DOHH2 (cell line): Measurements from ENCODE around the gene POGLUT2.

Source experiments
- H3F3A ChIP-seq: fragments of 200-600 bp; sonication (generic), shearing (Covaris generic); 2 replicates; pipeline ENCODE4 v1.6.0; 2016; ENCODE audit warnings: antibody characterized with exemption, mild to moderate bottlenecking; ENCODE audit not compliant: control insufficient read depth, insufficient read depth
- H3K27ac ChIP-seq: fragments of 200-600 bp; sonication (generic); 2 replicates; pipeline ENCODE4 v1.5.1; 2014; ENCODE audit warnings: low read depth, mild to moderate bottlenecking, low read length, moderate library complexity
- H3K27me3 ChIP-seq: fragments of 200-600 bp; sonication (generic); 2 replicates; pipeline ENCODE4 v1.6.1; 2014; ENCODE audit warnings: mild to moderate bottlenecking, low read length, mixed read lengths; ENCODE audit not compliant: control insufficient read depth
- H3K36me3 ChIP-seq: fragments of 200-600 bp; sonication (generic); 2 replicates; pipeline ENCODE4 v1.6.1; 2014; ENCODE audit warnings: mild to moderate bottlenecking, low read length, moderate library complexity, mixed read lengths; ENCODE audit not compliant: control insufficient read depth
- H3K4me1 ChIP-seq: fragments of 200-600 bp; sonication (generic); 2 replicates; pipeline ENCODE4 v1.6.1; 2014; ENCODE audit warnings: mild to moderate bottlenecking, low read length, mixed read lengths; ENCODE audit not compliant: control insufficient read depth
- H3K4me2 ChIP-seq: fragments of 200-600 bp; sonication (generic); 2 replicates; pipeline ENCODE4 v1.6.0; 2014; ENCODE audit warnings: mild to moderate bottlenecking, low read length, moderate library complexity
- H3K4me3 ChIP-seq: fragments of 200-600 bp; sonication (generic); 2 replicates; pipeline ENCODE4 v1.5.1; 2014; ENCODE audit warnings: mild to moderate bottlenecking, low read length, mixed read lengths
- H3K79me2 ChIP-seq: fragments of 200-600 bp; sonication (generic); 2 replicates; pipeline ENCODE4 v1.6.1; 2014; ENCODE audit warnings: mild to moderate bottlenecking, low read length, mixed read lengths; ENCODE audit not compliant: control insufficient read depth
- H3K9me2 ChIP-seq: fragments of 200-600 bp; sonication (generic); replicated peaks from 2 replicates; pipeline ENCODE4 v1.6.1; 2014; ENCODE audit warnings: mild to moderate bottlenecking, low read length, mixed read lengths; ENCODE audit not compliant: control insufficient read depth
- H3K9me3 ChIP-seq: fragments of 200-600 bp; sonication (generic); 2 replicates; pipeline ENCODE4 v1.6.1; 2014; ENCODE audit warnings: antibody characterized with exemption, low read length, mixed read lengths; ENCODE audit not compliant: control insufficient read depth, insufficient read depth
- H4K20me1 ChIP-seq: fragments of 200-600 bp; sonication (generic); 2 replicates; pipeline ENCODE4 v1.6.0; 2014; ENCODE audit warnings: low read depth, mild to moderate bottlenecking, antibody characterized with exemption, low read length, moderate library complexity; ENCODE audit not compliant: control insufficient read depth, insufficient read depth
- CTCF ChIP-seq: fragments of 200-600 bp; sonication (generic); IDR thresholded peaks from one replicate; pipeline ENCODE4 v1.5.1; 2014; ENCODE audit warnings: antibody characterized with exemption, mild to moderate bottlenecking, low read depth, low read length; ENCODE audit not compliant: poor library complexity, severe bottlenecking
- EZH2phosphoT487 ChIP-seq: fragments of 200-600 bp; sonication (generic); IDR thresholded peaks from 2 replicates; pipeline ENCODE4 v1.6.1; 2017; ENCODE audit warnings: borderline replicate concordance, mild to moderate bottlenecking, antibody characterized with exemption, low read length, moderate library complexity, mixed read lengths

Gene POGLUT2

GRCh38 chr13:102758842-102759241 lies 39.9 kb downstream of the POGLUT2 start:
- H3K79me2 ChIP-seq: no peaks in the 10 kb centered on the region
- no peak for TF ChIP-seq CTCF
- TF ChIP-seq EZH2phosphoT487: no peak
- no peaks in the 10 kb centered on the region for H3K9me2 ChIP-seq
- H3K27ac ChIP-seq: no peak overlapping the region
- H3F3A ChIP-seq: no peaks in the 10 kb centered on the region
- no peaks in the 10 kb centered on the region for H3K36me3 ChIP-seq
- no peaks in the 10 kb centered on the region for H4K20me1 ChIP-seq
- no peaks in the 10 kb centered on the region for H3K9me3 ChIP-seq
- no peak overlapping the region for H3K4me2 ChIP-seq
- no peaks in the 10 kb centered on the region for H3K4me1 ChIP-seq
- H3K27me3 ChIP-seq: no peaks in the 10 kb centered on the region
- H3K4me3 ChIP-seq: no peak overlapping the region

- no peak overlapping the region for H3K4me3 ChIP-seq
- no peaks in the 10 kb centered on the region for H3K9me3 ChIP-seq
- TF ChIP-seq EZH2phosphoT487: no peak
- no peak for TF ChIP-seq CTCF
- no peaks in the 10 kb centered on the region for H4K20me1 ChIP-seq
- no peak overlapping the region for H3K4me2 ChIP-seq
- no peaks in the 10 kb centered on the region for H3K79me2 ChIP-seq
- H3K27ac ChIP-seq: no peak overlapping the region
- H3K27me3 ChIP-seq: no peaks in the 10 kb centered on the region
- H3K36me3 ChIP-seq: no peaks in the 10 kb centered on the region
- H3F3A ChIP-seq: no peaks in the 10 kb centered on the region
- H3K9me2 ChIP-seq: no peaks in the 10 kb centered on the region
- no peaks in the 10 kb centered on the region for H3K4me1 ChIP-seq
These were observed 41.8 kb downstream of the POGLUT2 start for GRCh38 chr13:102757006-102757405.

GRCh38 chr13:102751886-102752285 lies 46.9 kb downstream of the POGLUT2 start:
- no peaks in the 10 kb centered on the region for H3K9me2 ChIP-seq
- no peaks in the 10 kb centered on the region for H3F3A ChIP-seq
- H3K27me3 ChIP-seq: peaks cover 11% of the 10 kb centered on the region
- no peaks in the 10 kb centered on the region for H3K79me2 ChIP-seq
- H4K20me1 ChIP-seq: no peaks in the 10 kb centered on the region
- H3K27ac ChIP-seq: no peak overlapping the region
- H3K4me2 ChIP-seq: no peak overlapping the region
- H3K9me3 ChIP-seq: no peaks in the 10 kb centered on the region
- no peak for TF ChIP-seq CTCF
- no peak for TF ChIP-seq EZH2phosphoT487
- no peaks in the 10 kb centered on the region for H3K36me3 ChIP-seq
- H3K4me1 ChIP-seq: no peaks in the 10 kb centered on the region
- H3K4me3 ChIP-seq: no peak overlapping the region

- Histone ChIP-seq H3K4me3 (no peak overlapping the region), H3F3A (no peaks in the 10 kb centered on the region), H3K27me3 (peaks cover 21% of the 10 kb centered on the region), H3K27ac (no peak overlapping the region), H3K4me1 (no peaks in the 10 kb centered on the region), H3K4me2 (no peak overlapping the region), H3K9me3 (no peaks in the 10 kb centered on the region), H3K36me3 (no peaks in the 10 kb centered on the region), H4K20me1 (no peaks in the 10 kb centered on the region), H3K79me2 (no peaks in the 10 kb centered on the region), H3K9me2 (no peaks in the 10 kb centered on the region)
- TF ChIP-seq EZH2phosphoT487: no peak
- no peak for TF ChIP-seq CTCF
These were observed 56.3 kb downstream of the POGLUT2 start for GRCh38 chr13:102742506-102742905.
